HepG2 (cell line): ENCODE data around the gene PTPRQ. TPM values are rescaled to one million over a fixed set of nuclear protein-coding genes. Genes with fewer than 3 reads are reported as not detected.
A peak's percentile ranks its signal among the peaks of the same experiment; 100 is the strongest.

Experiments
- ATAC-seq: fragments of 200-7000 bp; cut with Tn5 transposase; 3 replicates; pipeline ENCODE4 v1.9.1; 2020; ENCODE audit warnings: mild to moderate bottlenecking, moderate library complexity
- BruUV-seq: library from RNA; stranded (reverse); fragments of 400-500 nt; replicated peaks from 2 replicates; lab custom pipeline; 2021; lab: Mats Ljungman, UMichigan
- CTCF ChIA-PET: fragments of 300-600 bp; formaldehyde crosslinking; extraction: SDS; loops from one replicate; lab custom pipeline; 2021; ENCODE audit warnings: low total read pairs, inconsistent platforms, low intra/inter-chr PET ratio; lab: Yijun Ruan, JAX
- POLR2A ChIA-PET: fragments of 350-600 bp; sonication (Branson Sonifier 250); formaldehyde crosslinking; loops from one replicate; lab custom pipeline; 2020; ENCODE audit warnings: antibody characterized with exemption, inconsistent platforms; lab: Yijun Ruan, JAX
- DNase-seq: peaks from one replicate; pipeline ENCODE4 v3.0.0-alpha.2; 2015; ENCODE audit warnings: low spot score
- FAIRE-seq: peaks from 3 replicates; lab custom pipeline; 2011; peaks lifted over from hg19 to GRCh38; lab: Jason Lieb, UNC
- H2AFZ ChIP-seq: one replicate; pipeline ENCODE4 v1.6.1; 2011; ENCODE audit warnings: low read length, inconsistent platforms
- H3K27ac ChIP-seq: fragments of 300-600 bp; 3 replicates; pipeline ENCODE4 v1.8.0; 2011; ENCODE audit warnings: mixed run types, mild to moderate bottlenecking, mixed read lengths, low read length, inconsistent platforms; ENCODE audit not compliant: insufficient read depth; ENCODE audit errors: extremely low read length
- H3K27me3 ChIP-seq, 2 experiments: fragments of 200-600 bp in 1 of 2; 2 replicates in 1 of 2; 3 replicates in 1 of 2; pipeline versions ENCODE4 v1.6.0 to v1.8.0; 2011; ENCODE audit warnings: low read length in 2 of 2, mild to moderate bottlenecking in 2 of 2, moderate library complexity in 2 of 2, inconsistent platforms in 1 of 2; ENCODE audit not compliant: insufficient read depth in 2 of 2, control insufficient read depth in 1 of 2
- H3K36me3 ChIP-seq, 2 experiments: fragments of 200-600 bp in 1 of 2; replicated peaks in 1 of 2; 2 replicates in 1 of 2; 3 replicates in 1 of 2; pipeline versions ENCODE4 v1.5.1 to v1.8.0; 2011; ENCODE audit warnings: low read length in 2 of 2, inconsistent platforms in 1 of 2; ENCODE audit not compliant: insufficient read depth in 2 of 2, control insufficient read depth in 1 of 2
- H3K4me1 ChIP-seq: 2 replicates; pipeline ENCODE4 v1.5.1; 2012; ENCODE audit warnings: low read length, inconsistent platforms; ENCODE audit not compliant: insufficient read depth
- H3K4me2 ChIP-seq: 2 replicates; pipeline ENCODE4 v1.6.0; 2011; ENCODE audit warnings: low read depth, low read length, inconsistent platforms
- H3K4me3 ChIP-seq, 3 experiments: fragments of 200-600 bp in 1 of 3; sonication (generic), shearing (Covaris generic) in 1 of 3; replicated peaks in 1 of 3; 2 replicates each; pipeline ENCODE4 v1.5.1; 2011 to 2016; ENCODE audit warnings: low read length in 3 of 3, inconsistent platforms in 2 of 3, low read depth in 2 of 3, mild to moderate bottlenecking in 2 of 3, control low read depth in 1 of 3, mixed read lengths in 1 of 3; ENCODE audit not compliant: insufficient read depth in 1 of 3
- H3K79me2 ChIP-seq: one replicate; pipeline ENCODE4 v1.6.1; 2011; ENCODE audit warnings: low read length, inconsistent platforms; ENCODE audit not compliant: insufficient read depth
- H3K9ac ChIP-seq: 2 replicates; pipeline ENCODE4 v1.6.0; 2011; ENCODE audit warnings: mild to moderate bottlenecking, low read depth, low read length, inconsistent platforms; ENCODE audit not compliant: insufficient read depth
- H3K9me3 ChIP-seq: 2 replicates; pipeline ENCODE4 v1.5.1; 2012; ENCODE audit warnings: mild to moderate bottlenecking, low read length
- H4K20me1 ChIP-seq: 2 replicates; pipeline ENCODE4 v1.6.0; 2011; ENCODE audit warnings: inconsistent platforms, mild to moderate bottlenecking, low read length, moderate library complexity; ENCODE audit not compliant: insufficient read depth
- CTCF ChIP-seq: sonication (generic); formaldehyde crosslinking; IDR thresholded peaks from 2 replicates; pipeline ENCODE4 v1.5.0; 2020; ENCODE audit warnings: mild to moderate bottlenecking, missing genetic modification reagents, moderate library complexity
- EED ChIP-seq: sonication (generic); formaldehyde crosslinking; IDR thresholded peaks from 2 replicates; pipeline ENCODE4 v1.5.0; 2020; ENCODE audit warnings: mild to moderate bottlenecking, missing genetic modification reagents
- HMGXB4 ChIP-seq, 2 experiments: sonication (generic) in 1 of 2; formaldehyde crosslinking in 1 of 2; IDR thresholded peaks; 2 replicates each; pipeline versions ENCODE4 v1.4.0 to v1.6.1; 2018 to 2020; ENCODE audit warnings: missing genetic modification reagents in 2 of 2, borderline replicate concordance in 1 of 2, low read depth in 1 of 2, mild to moderate bottlenecking in 1 of 2, missing biosample characterization in 1 of 2
- MIER2 ChIP-seq: IDR thresholded peaks from 2 replicates; pipeline ENCODE4 v1.6.1; 2016; ENCODE audit warnings: missing biosample characterization, missing genetic modification reagents
- ONECUT2 ChIP-seq: sonication (generic); formaldehyde crosslinking; IDR thresholded peaks from 2 replicates; pipeline ENCODE4 v1.4.0; 2020; ENCODE audit warnings: missing genetic modification reagents
- TEF ChIP-seq: sonication (generic); formaldehyde crosslinking; IDR thresholded peaks from 2 replicates; pipeline ENCODE4 v1.5.0; 2020; ENCODE audit warnings: missing genetic modification reagents
- ZHX1 ChIP-seq: sonication (generic); formaldehyde crosslinking; IDR thresholded peaks from 2 replicates; pipeline ENCODE4 v1.8.1; 2022; ENCODE audit warnings: low read depth, mild to moderate bottlenecking, missing genetic modification reagents
- ZKSCAN8 ChIP-seq: IDR thresholded peaks from 2 replicates; pipeline ENCODE4 v1.6.1; 2016; ENCODE audit warnings: borderline replicate concordance, missing genetic modification reagents, missing compliant biosample characterization
- ZNF20 ChIP-seq: sonication (generic); formaldehyde crosslinking; IDR thresholded peaks from 2 replicates; pipeline ENCODE4 v1.4.0; 2020; ENCODE audit warnings: mild to moderate bottlenecking, moderate library complexity, missing genetic modification reagents
- ZNF652 ChIP-seq: IDR thresholded peaks from 2 replicates; pipeline ENCODE4 v1.6.1; 2016; ENCODE audit warnings: low read depth, borderline replicate concordance
- ZNF878 ChIP-seq: sonication (generic); formaldehyde crosslinking; IDR thresholded peaks from 2 replicates; pipeline ENCODE4 v1.8.1; 2023; ENCODE audit warnings: mild to moderate bottlenecking, missing genetic modification reagents, moderate library complexity
- WGBS: methylation state at CpG from one replicate; pipeline ENCODE4 v1.1.6; 2017; ENCODE audit warnings: low lambda C conversion rate; 5-methylcytosine and 5-hydroxymethylcytosine counted together
- in situ Hi-C: cut with HindIII; loops from 2 replicates; pipeline ENCODE4 v1.10.0; 2017; ENCODE audit warnings: low pct_unique_long_range_greater_than_20kb; ENCODE audit not compliant: extremely low pct_ligation_motif_present
- intact Hi-C: fragments of 100-400 bp; cut with micrococcal nuclease; formaldehyde crosslinking; loops from one replicate; pipeline ENCODE4 v1.10.0; 2022; ENCODE audit not compliant: unreplicated experiment
- polyA plus RNA-seq, 8 experiments: library from polyadenylated mRNA; depleted of rRNA in 3 of 8; stranded (reverse) in 7 of 8; unstranded in 1 of 8; fragments of >200 nt; fragmentation: Illumina TruSeq in 4 of 8; extraction: Trizol in 4 of 8; gene quantifications; 2 replicates each; pipeline versions ENCODE4 v1.2.1 to v1.2.3, GENCODE V29; 2011 to 2016; ENCODE audit warnings: low read depth in 4 of 8, missing spikeins in 1 of 8, mixed read lengths in 1 of 8; ENCODE audit not compliant: insufficient read depth in 1 of 8
- total RNA-seq, 5 experiments: library from RNA; depleted of rRNA; stranded (reverse); fragments of >200 nt; fragmentation: Illumina TruSeq; extraction: Trizol; gene quantifications; 2 replicates each; pipeline ENCODE4 v1.2.3, GENCODE V29; 2016; ENCODE audit warnings: low read depth in 1 of 5

PTPRQ gene
- total and polyA plus RNA-seq, 2 of the 13 experiments (the other 11 are each of a cell fraction or from before 2014, with no cell fraction given), result not detected

- no peak overlapping the region for H3K4me3 ChIP-seq
- no TSS peak for BruUV-seq
- H3K4me1 ChIP-seq, result no peaks in the 10 kb centered on the region
- FAIRE-seq (no peak), DNase-seq (no peak), ATAC-seq (peak; percentile 42; the same call in 1 of the 3 replicates)
- no peak overlapping the region for H3K27ac ChIP-seq
- no peak overlapping the region for H3K9ac ChIP-seq
- intact Hi-C loops (no loop called here), in situ Hi-C loops (no loop called here)
- ChIA-PET CTCF (interaction anchor here (2.1 kb wide), 1 partner anchor 1214 kb away, joined by 6 read pairs; no protein-coding TSS in a partner anchor), POLR2A (no interaction called here)
- H3K9me3 ChIP-seq, result no peaks in the 10 kb centered on the region
- H2AFZ ChIP-seq, result no peak overlapping the region
- TF ChIP-seq CTCF (CRISPR knock-in tag) (0 out of 2 replicates have a peak, but pooled peaks have one; percentile 20), ZKSCAN8 (no peak), ZNF20 (CRISPR knock-in tag) (no peak)
- 15% methylated on average over 3 of the region's 3 CpGs for WGBS
- no peak overlapping the region for H3K4me2 ChIP-seq
- no peaks in the 10 kb centered on the region for H4K20me1 ChIP-seq
- H3K36me3 ChIP-seq, result no peaks in the 10 kb centered on the region
- H3K79me2 ChIP-seq, result no peaks in the 10 kb centered on the region
- H3K27me3 ChIP-seq, result no peaks in the 10 kb centered on the region
Measured at GRCh38 chr12:80413462-80413861, 30.6 kb upstream of the PTPRQ start.

- Histone ChIP-seq H3K4me3 (no peak overlapping the region), H3K79me2 (no peaks in the 10 kb centered on the region), H3K4me1 (no peaks in the 10 kb centered on the region), H3K9me3 (no peaks in the 10 kb centered on the region), H3K27ac (no peak overlapping the region), H3K4me2 (no peak overlapping the region), H2AFZ (no peak overlapping the region), H3K9ac (no peak overlapping the region), H4K20me1 (no peaks in the 10 kb centered on the region), H3K27me3 (no peaks in the 10 kb centered on the region), H3K36me3 (no peaks in the 10 kb centered on the region)
- CTCF ChIA-PET, result no interaction called here
- ATAC-seq (no peak), FAIRE-seq (no peak), DNase-seq (no peak)
- no TSS peak for BruUV-seq
- in situ Hi-C loops, result no loop called here
- POLR2A ChIA-PET, result no interaction called here
- 50% methylated on average over 1 of the region's 1 CpG for WGBS
- intact Hi-C loops, result no loop called here
- TF ChIP-seq ONECUT2 (CRISPR knock-in tag), result no peak
- TF ChIP-seq EED (CRISPR knock-in tag), result no peak
- TF ChIP-seq MIER2, result no peak
- no peak for TF ChIP-seq ZHX1 (CRISPR knock-in tag)
- TF ChIP-seq ZNF652 (CRISPR knock-in tag), result no peak
- no peak for TF ChIP-seq HMGXB4 (CRISPR knock-in tag; IDR thresholded peaks at IDR 0.05; ENCODE audit: borderline replicate concordance in 1 of 2, low read depth in 1 of 2)
- TF ChIP-seq ZNF878 (CRISPR knock-in tag), result no peak
- TF ChIP-seq TEF (CRISPR knock-in tag), result no peak
Measured at GRCh38 chr12:80415466-80415865, 28.6 kb upstream of the PTPRQ start.
